HG02981 (cell line): ENCODE results near the gene FBXO42.
"Not testable (repeated sequence)": the region's sequence is repeated elsewhere in the genome, so short reads cannot be mapped to it uniquely, and the experiment has no call there.

Experiments
- ATAC-seq: cut with Tn5 transposase; IDR thresholded peaks from one replicate; pipeline ENCODE4 v1.9.1; 2021; ENCODE audit warnings: mild to moderate bottlenecking, moderate library complexity; ENCODE audit not compliant: unreplicated experiment

FBXO42 gene

DNA sequence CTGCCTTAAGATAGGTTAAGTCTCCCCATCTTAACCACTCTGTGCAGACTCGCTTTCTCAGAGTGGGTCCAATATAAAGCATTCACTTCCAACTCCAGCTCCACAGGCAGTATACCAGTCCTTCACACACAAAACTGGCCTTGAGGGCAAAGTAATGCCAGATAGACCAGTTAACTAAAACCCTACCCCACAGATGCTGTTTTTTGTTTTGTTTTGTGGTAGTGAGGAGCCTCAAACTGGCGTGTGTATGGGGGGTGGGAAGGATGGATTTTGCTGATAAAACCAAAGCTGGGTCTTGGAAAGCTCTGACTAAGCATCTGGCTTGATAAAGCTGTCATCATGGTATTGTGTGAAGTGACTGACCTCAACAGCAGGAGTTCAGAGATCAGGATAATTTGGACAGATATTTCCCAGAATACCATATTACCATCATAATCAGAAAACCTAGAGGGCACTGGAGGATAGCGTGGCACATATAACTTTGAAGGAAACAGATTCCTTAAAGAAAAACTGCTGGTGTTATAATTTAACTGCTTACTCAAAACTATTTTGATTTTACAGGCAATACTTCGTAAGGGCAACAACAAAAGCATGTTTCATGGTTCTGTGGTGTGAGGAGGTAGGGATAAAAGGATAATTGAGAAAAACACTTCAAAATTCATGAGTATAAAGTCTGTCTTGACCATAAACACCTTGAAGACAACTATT is 85.7 kb downstream of the FBXO42 start:
- ATAC-seq, result no peak

DNA sequence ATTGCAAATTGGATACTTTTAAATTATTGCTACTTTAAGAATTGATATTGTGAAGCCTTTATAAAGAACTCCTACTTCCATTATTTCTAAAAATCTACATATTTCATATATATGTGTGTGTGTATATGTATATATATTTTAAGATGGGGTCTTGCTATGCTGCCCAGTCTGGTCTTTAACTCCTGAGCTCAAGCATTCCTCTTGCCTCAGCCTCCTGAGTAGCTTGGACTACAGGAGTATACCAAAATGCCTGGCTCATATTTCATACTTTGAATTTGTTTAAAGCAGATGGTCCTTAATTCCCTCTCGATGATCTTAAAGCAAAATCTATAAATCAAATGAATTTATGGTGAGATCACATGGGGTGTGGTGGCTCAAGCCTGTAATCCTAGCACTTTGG is 90.2 kb downstream of the FBXO42 start:
- no peak for ATAC-seq

DNA sequence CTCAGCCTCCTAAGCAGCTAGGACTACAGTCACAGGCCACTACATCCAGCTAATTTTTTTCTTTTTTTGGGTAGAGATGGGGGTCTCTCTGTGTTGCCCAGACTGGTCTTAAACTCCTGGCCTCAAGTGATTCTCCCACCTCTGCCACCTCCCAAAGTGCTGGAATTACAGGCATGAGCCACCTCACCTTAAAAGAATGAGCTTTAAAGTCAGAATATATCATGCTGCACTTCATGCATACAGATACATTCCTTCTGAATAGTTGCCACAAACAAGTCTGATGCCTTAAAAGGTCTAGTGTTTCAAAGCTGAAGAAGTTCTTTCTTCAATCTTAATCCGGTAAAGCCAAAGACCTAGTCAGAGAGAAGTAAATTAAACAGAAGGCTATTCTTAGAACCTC is 91.5 kb downstream of the FBXO42 start:
- no peak for ATAC-seq

DNA sequence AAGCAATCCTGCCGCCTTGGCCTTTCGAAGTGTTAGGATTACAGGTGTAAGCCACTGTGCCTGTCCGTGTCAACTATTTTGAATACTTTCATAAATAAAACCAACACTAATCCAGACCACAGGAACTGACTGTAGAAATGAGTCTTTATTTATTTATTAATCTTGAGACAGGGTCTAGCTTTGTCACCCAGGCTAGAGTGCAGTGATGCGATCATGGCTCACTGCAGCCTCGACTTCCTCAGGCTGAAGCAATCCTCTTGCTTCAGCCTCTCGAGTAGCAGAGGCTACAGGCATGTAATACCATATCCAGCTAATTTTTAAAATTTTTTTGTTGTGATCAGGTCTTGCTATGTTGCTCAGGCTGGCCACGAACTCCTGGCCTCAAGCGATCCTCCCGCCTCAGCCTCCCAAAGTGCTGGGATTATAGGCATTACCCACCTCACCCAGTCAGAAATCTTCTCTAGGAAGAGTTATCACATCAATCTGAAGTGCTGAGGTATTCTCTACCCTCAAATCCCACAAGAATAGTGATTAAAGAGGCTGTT is 93.6 kb downstream of the FBXO42 start:
- no peak for ATAC-seq

DNA sequence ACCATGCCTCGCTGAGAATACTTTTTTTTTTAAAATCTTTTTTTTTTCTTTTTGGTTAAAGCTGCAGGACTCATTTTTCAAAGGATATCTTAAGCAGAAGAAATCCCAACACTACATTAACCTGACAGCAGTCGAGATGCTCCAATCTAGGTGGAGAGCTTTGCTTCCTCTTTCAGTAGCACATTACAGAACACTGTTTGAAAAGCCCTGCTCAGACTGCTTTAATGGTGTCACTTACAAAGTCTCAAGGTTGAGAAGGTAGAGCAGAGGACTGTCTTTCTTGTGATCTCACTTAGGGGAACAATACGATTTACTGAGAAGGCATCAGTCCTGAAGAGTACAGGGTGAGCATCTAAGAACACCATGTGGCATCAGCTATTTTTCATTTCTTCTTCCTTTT is 94.3 kb downstream of the FBXO42 start:
- ATAC-seq, result no peak

DNA sequence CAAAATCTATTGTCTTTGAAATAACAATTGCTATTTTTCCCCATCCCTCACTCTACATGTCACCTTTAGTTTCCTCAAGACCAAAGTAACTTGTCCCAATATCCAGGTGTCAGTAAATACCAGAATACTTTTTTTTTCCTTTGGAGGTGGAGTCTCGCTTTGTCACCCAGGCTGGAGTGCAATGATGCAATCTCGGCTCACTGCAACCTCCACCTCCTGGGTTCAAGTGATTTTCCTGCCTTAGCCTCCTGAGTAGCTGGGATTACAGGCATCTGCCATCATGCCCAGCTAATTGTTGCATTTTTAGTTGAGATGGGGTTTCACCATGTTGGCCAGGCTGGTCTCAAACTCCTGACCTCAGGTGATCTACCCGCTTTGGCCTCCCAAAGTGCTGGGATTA is 94.7 kb downstream of the FBXO42 start:
- ATAC-seq, result not testable (repeated sequence)

DNA sequence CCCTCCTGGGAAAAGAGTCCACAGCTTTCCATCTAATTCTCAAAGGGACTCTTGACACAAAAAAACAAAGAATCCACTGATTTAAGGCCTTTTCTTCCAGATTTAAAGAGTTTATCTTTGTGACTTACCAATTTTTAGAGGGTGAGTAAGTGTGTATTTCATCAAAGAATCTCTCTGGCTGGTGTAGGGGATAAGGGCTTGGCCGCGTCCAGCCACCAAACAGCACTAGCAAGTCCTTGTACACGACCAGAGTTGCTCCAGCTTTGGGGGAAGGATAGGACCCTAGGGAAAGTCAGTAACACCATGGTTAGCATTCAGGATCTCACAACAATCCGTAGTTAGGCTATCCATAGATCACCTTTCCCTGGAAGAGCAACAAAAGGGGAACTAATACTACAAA is 95.8 kb downstream of the FBXO42 start:
- ATAC-seq, result no peak

DNA sequence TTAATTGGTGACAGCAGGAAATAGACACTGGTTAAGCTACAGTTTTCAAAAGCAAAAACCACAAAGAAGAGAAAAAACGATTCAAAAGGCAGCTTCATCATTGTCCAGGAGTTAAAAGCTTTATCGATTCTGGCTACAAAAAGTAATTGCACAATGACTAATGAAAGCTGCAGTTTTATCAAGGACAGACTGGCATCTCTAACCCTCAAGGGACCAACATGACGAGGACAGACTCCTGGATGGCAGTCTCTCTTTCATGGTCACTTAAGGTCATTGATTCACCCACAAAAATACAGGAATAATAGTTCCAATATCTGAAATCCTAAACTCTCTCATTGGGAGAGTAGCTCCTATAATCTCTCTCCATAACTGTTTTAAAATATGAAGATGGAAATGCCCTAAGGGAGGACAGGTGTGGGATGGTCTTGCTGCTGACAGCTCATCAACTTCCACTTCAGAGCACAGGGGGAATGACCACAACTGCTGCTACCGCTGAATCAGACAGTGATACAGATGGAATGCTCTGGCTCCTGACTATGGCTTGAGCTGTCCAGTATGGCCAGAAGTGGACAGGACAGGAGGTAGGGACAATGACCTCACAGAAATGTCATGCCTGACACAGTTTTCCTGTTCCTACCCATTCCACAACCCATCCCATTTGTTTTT is 97.9 kb downstream of the FBXO42 start:
- ATAC-seq, result no peak

DNA sequence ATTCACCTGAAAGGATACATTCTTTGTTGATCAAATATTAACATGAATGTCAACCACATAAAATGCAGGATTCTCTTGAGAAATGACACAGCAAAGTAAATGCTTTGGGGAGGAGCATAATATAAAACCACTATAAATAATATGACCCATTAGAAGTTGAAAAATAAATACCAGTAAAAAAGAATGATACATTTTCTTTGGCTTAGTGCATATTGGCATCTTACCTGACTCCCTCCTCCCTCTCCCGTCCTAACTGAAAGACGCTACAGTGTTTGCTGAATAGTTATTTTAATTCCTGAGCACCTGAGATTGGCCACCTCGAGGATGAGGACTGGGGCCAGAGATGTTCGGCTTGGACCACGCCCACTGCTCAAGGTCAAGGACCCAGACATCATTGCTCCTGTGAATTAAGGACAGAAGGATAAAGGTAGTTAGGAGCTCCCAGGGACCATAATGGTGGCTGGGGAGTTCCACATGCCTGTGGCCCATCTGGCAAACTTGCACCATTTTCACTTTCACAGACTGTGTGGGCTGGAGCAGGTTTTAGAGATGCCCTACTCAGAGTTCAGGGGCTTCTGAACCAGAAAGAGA is 98.9 kb downstream of the FBXO42 start:
- ATAC-seq, result no peak

DNA sequence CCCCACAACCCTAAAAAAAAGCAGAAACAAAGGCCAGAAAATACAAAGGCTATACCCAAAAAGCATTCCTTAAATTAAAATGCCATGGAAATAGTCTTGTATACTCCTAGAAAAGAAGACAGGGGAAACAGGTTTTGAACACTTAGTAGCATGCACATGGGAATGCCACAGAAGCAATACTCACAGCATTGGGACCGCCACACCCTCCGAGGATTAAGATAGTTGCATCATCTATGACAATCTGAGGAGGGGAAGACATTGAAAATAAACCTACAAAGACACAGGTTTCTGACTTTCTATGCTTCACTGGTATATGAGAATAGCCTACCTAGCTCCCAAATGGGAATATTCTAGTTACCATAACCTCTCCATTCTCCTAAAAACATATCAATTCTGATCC is 99.4 kb downstream of the FBXO42 start:
- no peak for ATAC-seq

DNA sequence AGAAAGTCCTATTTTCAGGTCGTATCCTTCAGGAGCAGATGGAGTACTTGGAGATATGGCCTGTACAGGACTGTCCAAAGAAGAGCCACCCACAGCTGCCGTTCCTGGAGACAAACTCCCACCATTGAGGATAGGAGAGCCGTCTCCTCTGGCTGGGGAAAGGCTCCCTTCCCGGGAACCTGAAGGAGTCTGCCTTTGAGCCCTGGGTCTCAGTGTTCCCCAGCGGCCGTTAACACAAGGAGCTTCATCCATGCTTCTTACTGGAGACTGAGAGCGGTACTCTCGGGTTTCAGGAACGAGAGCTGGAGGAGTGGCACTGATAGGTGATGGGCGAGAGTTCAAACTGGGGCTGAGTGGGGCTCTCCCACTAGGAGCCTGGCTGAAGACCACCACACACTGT is 100.9 kb downstream of the FBXO42 start:
- ATAC-seq, result no peak

DNA sequence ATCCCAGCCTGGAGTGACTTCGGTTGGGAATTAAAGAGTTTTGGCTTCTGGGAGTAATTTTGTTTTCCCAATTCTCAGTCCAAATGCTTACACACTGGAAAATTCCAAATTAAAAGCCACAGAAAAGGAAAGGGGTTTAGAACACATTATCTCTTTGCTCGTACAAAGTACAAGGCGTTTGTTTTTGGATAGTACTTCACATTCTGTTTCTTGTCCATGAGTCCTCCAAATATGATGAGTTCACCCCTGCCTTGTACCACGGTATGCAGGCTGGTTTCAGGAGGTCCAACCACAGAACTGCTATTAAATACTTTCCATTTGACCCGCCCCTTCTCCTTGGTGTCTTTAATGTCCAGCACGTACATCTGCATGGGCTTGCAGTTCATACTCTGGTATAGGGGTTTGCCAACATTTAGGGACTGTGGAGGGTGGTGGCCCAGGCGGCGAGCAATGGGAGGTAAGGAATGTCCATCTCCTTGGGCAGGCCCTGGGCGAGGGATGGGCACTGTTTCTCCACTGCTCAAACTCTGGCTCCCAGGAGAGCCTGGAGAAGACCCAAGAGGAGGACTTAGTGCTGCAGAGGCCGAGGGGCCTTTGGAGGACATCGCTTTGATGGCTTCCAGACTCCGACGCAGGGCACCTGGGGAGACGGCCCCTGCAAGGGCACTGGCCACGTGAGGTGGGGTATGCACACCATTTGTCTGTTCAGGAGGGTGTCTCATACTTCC is 101.6 kb downstream of the FBXO42 start:
- no peak for ATAC-seq

DNA sequence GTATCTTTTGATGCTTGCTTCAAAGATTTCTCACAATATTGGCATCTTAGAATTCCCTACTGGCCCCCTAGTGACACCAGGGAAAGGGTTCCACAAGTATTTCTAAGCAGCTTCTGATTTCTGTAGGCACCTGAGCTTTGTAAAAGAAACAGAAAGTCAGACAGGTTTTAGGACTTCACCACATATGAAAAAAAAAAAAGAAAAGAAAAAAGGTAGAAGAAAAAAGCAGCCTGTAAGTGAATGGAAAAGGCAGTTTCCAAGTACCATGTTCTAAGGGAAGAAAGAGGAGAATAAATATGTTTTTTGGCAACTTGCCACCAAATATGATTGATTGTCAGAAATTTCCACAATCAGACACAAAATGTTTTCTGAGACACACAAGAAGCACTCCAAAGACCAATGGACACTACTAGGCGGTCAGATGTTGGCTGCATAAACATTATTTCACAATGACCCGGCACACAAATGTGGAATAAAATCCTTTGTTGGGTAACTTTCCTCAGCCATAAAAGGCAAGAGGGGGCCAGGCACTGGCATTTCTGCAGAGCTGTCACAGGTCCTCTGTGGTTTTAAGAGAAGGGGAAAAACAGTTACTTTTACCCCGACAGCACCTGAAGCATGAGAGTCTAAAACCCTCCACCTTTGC is 102.6 kb downstream of the FBXO42 start:
- ATAC-seq, result no peak

DNA sequence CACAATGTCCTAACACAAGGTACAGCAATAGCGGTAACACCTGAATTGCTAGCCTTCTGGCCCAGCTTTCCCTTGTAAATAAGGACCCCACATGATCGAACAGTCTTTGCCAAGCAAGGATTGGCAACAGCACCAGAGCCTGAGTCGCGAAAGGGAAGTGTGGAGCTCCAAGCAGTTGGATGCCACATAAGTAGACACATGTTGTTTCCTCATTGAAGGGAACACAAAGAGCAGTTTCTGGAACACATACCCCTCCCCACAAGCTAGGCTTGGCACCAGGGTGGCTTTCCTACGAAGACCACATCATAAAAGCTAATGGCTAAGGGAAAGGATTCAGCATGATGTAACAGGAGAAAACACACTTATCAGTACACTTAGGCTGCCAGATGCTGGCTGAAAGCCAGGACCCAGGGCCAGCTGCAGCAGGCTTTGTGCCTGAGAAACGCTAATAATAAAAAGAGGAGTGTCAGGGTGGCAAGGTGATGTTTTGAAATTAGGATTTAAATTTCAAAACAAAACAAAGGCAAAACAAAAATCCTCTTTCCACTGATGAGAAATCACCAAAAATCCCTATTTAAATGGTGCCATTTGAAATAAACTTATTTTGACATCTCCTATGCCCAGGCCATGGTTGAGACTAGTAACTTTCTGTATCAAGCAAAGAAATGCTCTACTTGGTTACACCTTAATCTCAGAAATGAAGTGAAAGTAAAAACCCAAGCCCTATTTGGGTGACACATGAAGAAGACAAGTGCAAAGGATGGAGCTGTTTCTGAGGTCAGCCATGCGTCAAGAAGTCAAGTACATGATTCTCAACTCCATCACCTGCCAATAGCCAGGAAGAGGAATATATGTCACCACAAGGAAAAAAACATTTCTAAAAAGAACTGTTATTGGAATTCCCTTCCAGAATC is 103.4 kb downstream of the FBXO42 start:
- no peak for ATAC-seq

DNA sequence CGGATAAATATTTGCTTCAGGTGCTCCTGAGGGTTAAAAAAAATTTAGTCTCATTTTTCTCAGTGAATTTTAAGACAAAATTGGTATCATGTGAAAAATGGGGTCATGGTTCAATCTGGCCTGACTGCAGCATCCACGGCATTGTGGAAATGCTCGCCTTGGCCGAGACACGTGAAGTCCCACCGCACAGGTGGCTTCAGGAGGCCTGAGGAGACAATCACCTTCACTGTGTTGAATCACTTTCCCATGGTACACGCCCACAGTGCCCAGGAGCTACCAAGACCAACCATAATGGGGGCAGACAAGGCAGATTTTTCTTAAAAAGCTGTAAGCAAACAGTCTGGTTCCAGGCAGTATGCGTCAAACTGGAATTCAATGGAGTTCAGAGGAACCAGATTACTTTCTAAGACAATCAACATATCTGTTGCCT is 104.3 kb downstream of the FBXO42 start:
- no peak for ATAC-seq

DNA sequence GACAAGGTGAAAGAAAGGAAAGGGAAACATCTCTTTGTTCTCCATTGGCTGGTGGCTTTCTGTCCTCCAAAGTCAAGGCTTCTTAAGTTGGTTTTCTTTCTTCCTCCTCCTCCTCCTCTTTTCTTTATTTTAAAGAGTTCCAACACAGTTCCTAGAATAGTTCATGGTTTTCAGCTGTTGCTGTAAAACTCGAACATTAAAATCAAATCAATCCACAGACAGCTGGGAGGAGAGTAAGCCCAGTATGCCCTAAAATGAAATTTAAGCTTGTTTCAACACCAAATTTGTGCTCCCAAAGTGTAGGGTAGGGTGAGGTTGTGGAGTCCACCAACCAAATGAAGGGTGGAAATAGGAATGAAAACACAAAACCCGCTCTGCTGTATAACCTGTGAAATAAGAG is 104.8 kb downstream of the FBXO42 start:
- no peak for ATAC-seq

DNA sequence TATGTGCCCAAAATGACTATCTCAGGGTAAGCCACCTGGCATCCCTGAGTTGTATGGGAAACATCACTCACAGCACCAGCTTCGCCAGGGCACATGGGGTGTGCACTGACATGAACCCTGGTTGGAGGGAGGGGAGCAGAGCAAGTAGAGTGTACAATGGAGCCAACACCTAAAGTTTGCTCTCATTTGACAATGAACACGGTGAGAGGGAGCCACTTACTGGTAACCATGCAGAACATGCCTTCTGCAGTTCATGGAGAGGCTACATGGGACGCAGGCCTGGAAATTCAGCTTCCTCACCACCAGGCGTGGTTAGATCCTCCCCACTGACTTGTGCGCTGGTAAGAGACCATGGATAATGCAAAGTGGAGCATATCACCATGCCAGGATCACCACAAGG is 105.3 kb downstream of the FBXO42 start:
- ATAC-seq, result no peak

DNA sequence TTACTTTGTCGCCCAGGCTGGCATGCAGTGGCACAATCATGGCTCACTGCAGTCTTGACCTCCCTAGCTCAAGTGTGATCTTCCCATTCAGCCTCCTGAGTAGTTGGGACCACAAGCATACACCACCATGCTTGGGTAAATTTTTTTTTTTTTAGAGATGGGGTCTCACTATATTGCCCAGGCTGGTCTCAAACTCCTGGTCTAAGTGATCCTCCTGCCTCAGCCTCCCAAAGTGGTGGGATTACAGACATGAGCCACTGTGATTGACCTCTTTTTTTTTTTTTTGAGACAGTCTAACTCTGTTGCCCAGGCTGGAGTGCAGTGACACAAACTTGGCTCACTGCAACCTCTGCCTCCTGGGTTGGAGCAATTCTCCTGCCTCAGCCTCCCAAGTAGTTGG is 106.0 kb downstream of the FBXO42 start:
- not testable (repeated sequence) for ATAC-seq

DNA sequence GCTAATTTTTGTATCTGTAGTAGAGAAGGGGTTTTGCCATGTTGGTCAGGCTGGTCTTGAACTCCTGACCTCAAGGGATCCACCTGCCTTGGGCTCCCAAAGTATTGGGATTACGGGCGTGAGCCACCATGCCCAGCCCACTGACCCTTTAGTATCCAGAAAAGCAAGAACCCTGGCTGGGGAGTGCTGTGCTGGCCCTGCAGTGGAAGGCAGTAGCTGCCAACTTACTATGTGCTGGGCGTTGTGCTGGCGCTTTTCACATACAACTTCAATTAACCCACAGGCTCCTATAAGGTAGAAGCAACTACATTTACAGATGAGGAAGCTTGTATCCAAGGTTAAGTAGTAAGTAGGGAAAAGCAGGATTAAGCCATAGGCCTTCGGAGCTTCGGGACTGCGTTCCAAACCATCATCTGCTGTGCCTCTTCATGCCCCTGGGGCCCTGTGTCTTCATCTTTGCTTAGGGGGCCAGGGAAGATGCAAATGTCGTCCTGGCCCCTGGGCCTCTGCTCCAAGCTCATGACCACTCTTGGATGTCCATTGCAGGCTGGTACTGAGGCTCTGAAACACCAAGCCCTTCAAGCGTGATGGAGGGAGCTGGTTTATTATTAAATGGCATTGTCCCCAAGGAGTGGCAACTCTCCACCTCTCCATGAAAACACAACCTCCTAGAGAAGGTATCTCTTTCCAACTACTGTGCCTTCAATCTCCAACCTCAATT is 106.6 kb downstream of the FBXO42 start:
- no peak for ATAC-seq
